GM12873 (cell line): ENCODE data around the gene LRRFIP1.

Experiments used
- TF ChIP-seq, protein P1 (sequence below): IDR thresholded peaks from 2 replicates; pipeline ENCODE4 v1.5.1; 2012; ENCODE audit warnings: low read depth, mild to moderate bottlenecking, moderate library complexity, low read length, control low read depth; ENCODE audit not compliant: insufficient read depth; ENCODE audit errors: missing control alignments

LRRFIP1 gene

GRCh38 chr2:237585590-237586221 lies 41.7 kb upstream of the LRRFIP1 start:
- TF ChIP-seq, protein P1, sequence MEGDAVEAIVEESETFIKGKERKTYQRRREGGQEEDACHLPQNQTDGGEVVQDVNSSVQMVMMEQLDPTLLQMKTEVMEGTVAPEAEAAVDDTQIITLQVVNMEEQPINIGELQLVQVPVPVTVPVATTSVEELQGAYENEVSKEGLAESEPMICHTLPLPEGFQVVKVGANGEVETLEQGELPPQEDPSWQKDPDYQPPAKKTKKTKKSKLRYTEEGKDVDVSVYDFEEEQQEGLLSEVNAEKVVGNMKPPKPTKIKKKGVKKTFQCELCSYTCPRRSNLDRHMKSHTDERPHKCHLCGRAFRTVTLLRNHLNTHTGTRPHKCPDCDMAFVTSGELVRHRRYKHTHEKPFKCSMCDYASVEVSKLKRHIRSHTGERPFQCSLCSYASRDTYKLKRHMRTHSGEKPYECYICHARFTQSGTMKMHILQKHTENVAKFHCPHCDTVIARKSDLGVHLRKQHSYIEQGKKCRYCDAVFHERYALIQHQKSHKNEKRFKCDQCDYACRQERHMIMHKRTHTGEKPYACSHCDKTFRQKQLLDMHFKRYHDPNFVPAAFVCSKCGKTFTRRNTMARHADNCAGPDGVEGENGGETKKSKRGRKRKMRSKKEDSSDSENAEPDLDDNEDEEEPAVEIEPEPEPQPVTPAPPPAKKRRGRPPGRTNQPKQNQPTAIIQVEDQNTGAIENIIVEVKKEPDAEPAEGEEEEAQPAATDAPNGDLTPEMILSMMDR: no peak

GRCh38 chr2:237588044-237588696 lies 39.2 kb upstream of the LRRFIP1 start:
- TF ChIP-seq, protein P1: no peak

DNA sequence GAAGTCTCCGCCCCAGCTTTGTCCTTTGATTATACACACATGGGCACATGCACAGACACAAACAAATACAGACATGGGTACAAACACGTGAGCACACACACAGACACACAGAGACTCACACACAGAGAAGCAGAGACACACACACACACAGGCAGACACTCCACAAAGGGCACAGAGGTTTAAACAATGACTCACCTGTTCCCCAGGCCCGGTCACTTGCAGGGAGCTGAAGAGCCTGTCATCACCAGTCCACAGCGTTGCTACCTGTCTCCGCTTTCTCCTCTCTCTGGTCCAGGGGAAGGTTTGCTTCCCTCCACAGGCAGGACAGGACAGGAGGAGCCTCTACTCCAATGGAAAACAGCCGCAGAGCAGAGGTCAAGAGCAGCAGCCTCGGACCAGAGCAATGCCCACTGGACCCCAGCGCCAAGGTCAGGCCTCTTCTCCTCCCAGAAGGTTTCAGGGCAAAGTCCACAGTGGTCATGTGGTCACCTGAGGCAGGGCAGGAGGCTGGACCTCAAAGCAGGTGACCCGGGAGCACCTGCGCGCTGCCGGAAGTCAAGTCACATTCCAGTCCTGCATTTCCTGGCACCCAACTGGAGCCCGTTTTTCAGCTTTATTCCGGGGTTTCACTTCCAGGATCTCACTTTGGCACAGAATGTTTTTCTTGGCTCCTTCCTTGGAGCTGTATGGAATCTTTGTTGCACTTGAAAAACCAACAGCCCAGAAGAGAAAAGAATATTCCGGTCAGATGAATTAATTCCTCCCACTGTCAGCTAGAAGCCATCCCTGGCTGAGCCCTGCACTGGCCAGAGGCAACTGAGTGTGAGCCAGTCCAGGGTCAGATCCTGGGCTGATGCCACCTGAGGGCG lies 36.9 kb upstream of the LRRFIP1 start, which contains the start of gene RAB17:
Gene RAB17, minus strand, starts transcription at position 463 of the 869 bp plus-strand sequence. CDS start 4,580 bp downstream, outside the sequence.
- TF ChIP-seq, protein P1: no peak

DNA sequence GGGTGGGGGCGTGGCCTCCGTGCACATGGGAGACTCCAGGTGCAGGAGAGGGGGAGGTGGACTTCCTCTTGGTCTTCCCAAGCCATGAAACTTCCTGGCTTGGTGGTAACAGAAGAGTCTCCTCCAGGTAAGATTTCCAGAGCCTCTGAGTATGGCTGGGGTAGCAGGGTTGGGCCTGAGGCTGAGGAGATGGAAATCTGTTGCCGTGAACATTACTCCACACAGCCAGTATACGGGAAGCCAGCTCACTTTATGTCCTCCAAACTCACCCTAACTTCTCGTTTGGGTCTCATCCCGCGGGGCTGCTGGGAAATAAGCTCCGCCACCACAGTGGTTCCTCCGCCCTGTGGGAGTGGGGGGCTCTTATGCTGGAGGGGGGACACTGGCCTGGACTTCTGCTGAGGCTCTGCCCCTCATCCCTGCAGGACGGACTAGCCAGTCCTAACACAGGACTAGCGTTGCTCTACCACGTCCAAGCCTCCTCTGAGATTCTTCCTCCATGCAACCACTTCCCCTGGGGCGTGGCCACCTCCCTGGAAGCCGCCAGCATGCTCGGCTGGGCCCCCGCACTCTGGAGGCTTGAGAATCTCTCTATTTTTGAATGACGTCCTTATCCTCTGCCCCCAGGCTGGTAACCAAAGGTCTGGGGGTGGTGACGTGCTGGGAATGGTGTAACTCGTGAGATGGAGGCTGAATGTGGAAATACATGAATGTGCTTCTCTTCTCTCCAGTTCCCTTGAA lies 36.1 kb upstream of the LRRFIP1 start:
- TF ChIP-seq, protein P1: no peak

DNA sequence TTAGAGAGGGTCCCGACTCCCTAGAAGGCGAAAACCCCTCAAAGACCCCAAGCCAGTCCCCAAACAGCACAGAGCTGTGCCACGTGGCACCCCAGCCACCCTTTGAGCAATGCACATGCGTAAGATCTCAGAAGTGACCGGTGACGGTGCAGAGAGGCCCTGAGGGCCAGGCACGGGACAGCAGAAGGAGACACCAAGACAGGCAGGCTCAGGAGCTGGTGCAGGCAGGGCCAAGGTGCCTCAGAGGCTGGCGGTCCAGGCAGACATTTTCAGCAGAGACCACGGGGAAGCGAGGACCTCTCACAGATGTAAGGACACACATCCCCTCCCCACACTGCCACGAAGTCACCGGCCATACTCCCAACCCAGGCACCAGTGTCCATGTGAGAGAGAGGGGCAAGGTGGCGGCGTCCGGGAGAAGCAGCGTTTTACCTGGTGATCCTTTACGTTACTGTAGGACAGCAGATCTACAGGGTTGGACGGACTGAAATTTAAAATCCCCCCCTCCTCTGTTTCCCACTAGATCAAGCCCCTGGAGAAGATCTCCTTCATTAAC lies 34.9 kb upstream of the LRRFIP1 start:
- TF ChIP-seq, protein P1: no peak

GRCh38 chr2:237593036-237593435 lies 34.4 kb upstream of the LRRFIP1 start:
- TF ChIP-seq, protein P1: no peak
